MM.1S (cell line): ENCODE results near the gene EFNB3.

Experiments used
- EZH2 ChIP-seq: fragments of 300-600 bp; sonication (generic); optimal IDR thresholded peaks from 2 replicates; pipeline ENCODE3; 2017; ENCODE audit warnings: low read depth, mild to moderate bottlenecking, antibody characterized with exemption, low read length, mixed read lengths
- EZH2phosphoT487 ChIP-seq: fragments of 300-600 bp; sonication (generic); IDR thresholded peaks from 2 replicates; pipeline ENCODE4 v1.6.1; 2018; ENCODE audit warnings: antibody characterized with exemption, low read length
- TF ChIP-seq, protein P1 (sequence below): fragments of 300-600 bp; sonication (generic); IDR thresholded peaks from 2 replicates; pipeline ENCODE4 v1.5.1; 2016; ENCODE audit warnings: antibody characterized with exemption, low read length, mixed read lengths

DNA sequence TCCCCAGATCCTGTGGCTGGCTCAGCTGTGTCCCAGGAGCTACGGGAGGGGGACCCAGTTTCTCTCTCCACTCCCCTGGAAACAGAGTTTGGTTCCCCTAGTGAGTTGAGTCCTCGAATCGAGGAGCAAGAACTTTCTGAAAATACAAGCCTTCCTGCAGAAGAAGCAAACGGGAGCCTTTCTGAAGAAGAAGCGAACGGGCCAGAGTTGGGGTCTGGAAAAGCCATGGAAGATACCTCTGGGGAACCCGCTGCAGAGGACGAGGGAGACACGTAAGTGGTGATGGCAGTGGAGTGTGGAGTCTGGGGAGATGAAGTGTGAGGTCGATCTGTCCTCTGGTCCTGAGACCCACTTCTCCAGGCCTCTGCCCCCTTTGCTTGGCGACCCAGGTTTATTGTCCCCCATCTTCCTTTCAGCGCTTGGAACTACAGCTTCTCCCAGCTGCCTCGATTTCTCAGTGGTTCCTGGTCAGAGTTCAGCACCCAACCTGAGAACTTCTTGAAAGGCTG is 16.1 kb upstream of the EFNB3 start:
- TF ChIP-seq EZH2 (no peak), EZH2phosphoT487 (no peak)
- TF ChIP-seq, protein P1, sequence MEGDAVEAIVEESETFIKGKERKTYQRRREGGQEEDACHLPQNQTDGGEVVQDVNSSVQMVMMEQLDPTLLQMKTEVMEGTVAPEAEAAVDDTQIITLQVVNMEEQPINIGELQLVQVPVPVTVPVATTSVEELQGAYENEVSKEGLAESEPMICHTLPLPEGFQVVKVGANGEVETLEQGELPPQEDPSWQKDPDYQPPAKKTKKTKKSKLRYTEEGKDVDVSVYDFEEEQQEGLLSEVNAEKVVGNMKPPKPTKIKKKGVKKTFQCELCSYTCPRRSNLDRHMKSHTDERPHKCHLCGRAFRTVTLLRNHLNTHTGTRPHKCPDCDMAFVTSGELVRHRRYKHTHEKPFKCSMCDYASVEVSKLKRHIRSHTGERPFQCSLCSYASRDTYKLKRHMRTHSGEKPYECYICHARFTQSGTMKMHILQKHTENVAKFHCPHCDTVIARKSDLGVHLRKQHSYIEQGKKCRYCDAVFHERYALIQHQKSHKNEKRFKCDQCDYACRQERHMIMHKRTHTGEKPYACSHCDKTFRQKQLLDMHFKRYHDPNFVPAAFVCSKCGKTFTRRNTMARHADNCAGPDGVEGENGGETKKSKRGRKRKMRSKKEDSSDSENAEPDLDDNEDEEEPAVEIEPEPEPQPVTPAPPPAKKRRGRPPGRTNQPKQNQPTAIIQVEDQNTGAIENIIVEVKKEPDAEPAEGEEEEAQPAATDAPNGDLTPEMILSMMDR, result no peak
